Effector memory CD4-positive, alpha-beta T cell (primary cell): Measurements from ENCODE around the gene GPS1.

Experiments
- DNase-seq, 3 donors: peaks; one replicate each; pipeline ENCODE4 v3.0.0-alpha.2; 2020
- H3K27ac ChIP-seq: 2 replicates; pipeline ENCODE4 v1.7.0; 2013; ENCODE audit warnings: mild to moderate bottlenecking, low read length, moderate library complexity; ENCODE audit not compliant: insufficient read depth, poor library complexity, severe bottlenecking
- H3K27me3 ChIP-seq: replicated peaks from 2 replicates; pipeline ENCODE4 v1.7.0; 2013; ENCODE audit warnings: mild to moderate bottlenecking, low read length; ENCODE audit not compliant: insufficient read depth, control insufficient read depth, poor library complexity, severe bottlenecking
- H3K36me3 ChIP-seq: 2 replicates; pipeline ENCODE4 v1.7.0; 2013; ENCODE audit warnings: mild to moderate bottlenecking, low read length, moderate library complexity; ENCODE audit not compliant: control insufficient read depth, insufficient read depth
- H3K4me1 ChIP-seq: 2 replicates; pipeline ENCODE4 v1.7.0; 2013; ENCODE audit warnings: low read length, mild to moderate bottlenecking; ENCODE audit not compliant: control insufficient read depth, insufficient read depth, poor library complexity, severe bottlenecking
- H3K4me3 ChIP-seq: 2 replicates; pipeline ENCODE4 v1.7.0; 2013; ENCODE audit warnings: low read length, low read depth, mild to moderate bottlenecking; ENCODE audit not compliant: insufficient read depth, poor library complexity, severe bottlenecking
- H3K9me3 ChIP-seq: 2 replicates; pipeline ENCODE4 v1.7.0; 2013; ENCODE audit warnings: mild to moderate bottlenecking, low read length, moderate library complexity; ENCODE audit not compliant: control insufficient read depth

GPS1 gene

GRCh38 chr17:82080048-82080788 lies 28.5 kb downstream of the GPS1 start:
- no peak overlapping the region for H3K27ac ChIP-seq
- H3K36me3 ChIP-seq = peaks cover 61% of the 10 kb centered on the region
- H3K4me1 ChIP-seq = no peaks in the 10 kb centered on the region
- no peaks in the 10 kb centered on the region for H3K9me3 ChIP-seq
- no peaks in the 10 kb centered on the region for H3K27me3 ChIP-seq
- H3K4me3 ChIP-seq = no peak overlapping the region
- no peak for DNase-seq

- H3K4me3 ChIP-seq = no peak overlapping the region
- no peaks in the 10 kb centered on the region for H3K27me3 ChIP-seq
- peaks cover 68% of the 10 kb centered on the region for H3K36me3 ChIP-seq
- DNase-seq = no peak
- no peaks in the 10 kb centered on the region for H3K9me3 ChIP-seq
- no peaks in the 10 kb centered on the region for H3K4me1 ChIP-seq
- no peak overlapping the region for H3K27ac ChIP-seq
Observed at GRCh38 chr17:82080789-82081464, 29.2 kb downstream of the GPS1 start.

DNA sequence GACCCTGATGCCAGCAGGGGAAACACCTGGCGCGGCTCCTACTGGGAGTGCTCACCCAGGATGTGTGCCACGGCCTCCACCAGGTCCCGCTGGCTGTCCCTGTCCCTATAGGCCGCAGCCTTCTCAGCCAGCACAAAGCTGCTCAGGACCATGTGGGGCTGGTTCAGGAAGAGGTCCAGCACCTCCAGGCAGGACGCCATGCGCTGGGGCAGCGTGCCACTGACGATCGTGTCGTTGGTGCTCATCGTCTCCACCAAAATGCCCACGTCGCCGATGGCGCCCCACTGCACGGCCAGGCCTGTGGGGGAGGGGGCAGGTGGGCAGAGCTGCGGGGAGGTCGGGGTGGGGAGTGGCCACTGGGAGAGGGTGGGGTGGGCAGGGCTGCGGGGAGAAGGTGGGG lies 29.8 kb downstream of the GPS1 start:
- H3K27me3 ChIP-seq = no peaks in the 10 kb centered on the region
- H3K36me3 ChIP-seq = peaks cover 74% of the 10 kb centered on the region
- H3K27ac ChIP-seq = no peak overlapping the region
- no peak overlapping the region for H3K4me3 ChIP-seq
- DNase-seq = no peak
- no peaks in the 10 kb centered on the region for H3K9me3 ChIP-seq
- H3K4me1 ChIP-seq = no peaks in the 10 kb centered on the region

DNA sequence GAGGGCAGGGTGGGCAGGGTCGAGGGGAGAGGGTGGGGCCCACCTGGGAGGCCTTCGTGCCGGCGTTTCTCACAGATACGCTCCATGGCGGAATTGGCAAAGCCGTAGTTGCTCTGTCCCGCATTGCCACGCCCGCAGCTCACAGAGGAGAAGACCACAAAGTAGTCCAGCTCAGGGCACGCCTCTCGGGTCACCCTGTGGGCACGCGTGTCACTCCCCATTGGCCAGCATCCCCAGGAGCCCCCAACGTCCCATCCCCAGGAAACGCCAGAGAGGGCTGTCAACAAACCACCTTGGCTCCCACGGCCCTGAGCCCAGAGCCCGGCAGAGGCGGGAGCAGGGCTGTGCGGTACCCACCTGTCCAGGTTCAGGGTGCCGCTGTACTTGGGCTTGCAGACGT lies 30.3 kb downstream of the GPS1 start:
- Histone ChIP-seq H3K4me1 (no peaks in the 10 kb centered on the region), H3K27me3 (no peaks in the 10 kb centered on the region), H3K27ac (no peak overlapping the region), H3K4me3 (no peak overlapping the region), H3K36me3 (peaks cover 79% of the 10 kb centered on the region), H3K9me3 (no peaks in the 10 kb centered on the region)
- no peak for DNase-seq

DNA sequence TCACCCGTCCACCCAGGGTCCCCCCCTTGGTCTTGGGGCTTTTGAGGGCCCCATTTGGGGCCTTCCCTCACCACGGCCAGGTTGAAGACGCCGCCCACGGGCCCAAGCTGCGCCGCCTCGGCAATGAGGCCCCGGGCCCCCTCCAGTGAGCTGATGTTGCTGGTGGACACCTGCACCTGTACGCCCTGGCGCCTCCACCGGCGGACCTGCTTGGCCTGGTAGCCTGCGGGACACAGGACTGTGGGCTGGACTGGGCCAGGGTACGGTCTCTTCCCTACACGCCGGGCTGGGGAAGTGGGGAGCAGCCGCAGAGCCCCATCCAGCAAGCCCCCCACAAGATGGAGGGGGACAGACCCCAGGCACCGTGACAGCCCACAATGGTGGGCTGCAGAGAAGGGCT lies 30.8 kb downstream of the GPS1 start:
- no peaks in the 10 kb centered on the region for H3K27me3 ChIP-seq
- H3K9me3 ChIP-seq = no peaks in the 10 kb centered on the region
- H3K27ac ChIP-seq = no peak overlapping the region
- DNase-seq = no peak
- H3K36me3 ChIP-seq = peaks cover 83% of the 10 kb centered on the region
- H3K4me3 ChIP-seq = no peak overlapping the region
- H3K4me1 ChIP-seq = no peaks in the 10 kb centered on the region

DNA sequence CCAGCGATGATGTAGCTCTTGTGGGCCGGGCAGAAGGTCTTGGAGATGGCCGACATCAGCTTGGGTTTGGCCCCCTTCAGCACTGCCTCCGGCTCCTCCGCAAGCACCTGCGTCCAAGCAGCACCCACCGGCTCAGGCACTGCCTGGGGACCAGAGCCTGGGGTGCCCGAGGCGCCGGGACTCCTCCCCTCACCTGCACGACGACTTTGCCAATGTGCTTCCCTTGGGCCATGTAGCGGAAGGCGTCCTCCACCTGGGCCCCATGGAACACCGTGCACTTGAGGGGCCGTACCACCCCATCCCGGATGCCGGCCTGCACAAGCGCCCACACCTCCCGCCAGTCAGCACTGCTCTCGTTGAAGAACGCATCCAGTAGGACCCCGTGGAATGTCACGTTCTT lies 31.3 kb downstream of the GPS1 start:
- H3K4me1 ChIP-seq = no peaks in the 10 kb centered on the region
- H3K36me3 ChIP-seq = peaks cover 89% of the 10 kb centered on the region
- H3K4me3 ChIP-seq = no peak overlapping the region

GRCh38 chr17:82083533-82084359 lies 32.0 kb downstream of the GPS1 start:
- peaks cover 96% of the 10 kb centered on the region for H3K36me3 ChIP-seq
- H3K27ac ChIP-seq = no peak overlapping the region
- DNase-seq = no peak
- no peaks in the 10 kb centered on the region for H3K27me3 ChIP-seq
- H3K9me3 ChIP-seq = no peaks in the 10 kb centered on the region
- H3K4me1 ChIP-seq = no peaks in the 10 kb centered on the region
- no peak overlapping the region for H3K4me3 ChIP-seq

More for the DNA sequence above, 31.3 kb downstream of the GPS1 start:
- Histone ChIP-seq H3K9me3 (no peaks in the 10 kb centered on the region), H3K27ac (no peak overlapping the region), H3K27me3 (no peaks in the 10 kb centered on the region)
- no peak for DNase-seq

DNA sequence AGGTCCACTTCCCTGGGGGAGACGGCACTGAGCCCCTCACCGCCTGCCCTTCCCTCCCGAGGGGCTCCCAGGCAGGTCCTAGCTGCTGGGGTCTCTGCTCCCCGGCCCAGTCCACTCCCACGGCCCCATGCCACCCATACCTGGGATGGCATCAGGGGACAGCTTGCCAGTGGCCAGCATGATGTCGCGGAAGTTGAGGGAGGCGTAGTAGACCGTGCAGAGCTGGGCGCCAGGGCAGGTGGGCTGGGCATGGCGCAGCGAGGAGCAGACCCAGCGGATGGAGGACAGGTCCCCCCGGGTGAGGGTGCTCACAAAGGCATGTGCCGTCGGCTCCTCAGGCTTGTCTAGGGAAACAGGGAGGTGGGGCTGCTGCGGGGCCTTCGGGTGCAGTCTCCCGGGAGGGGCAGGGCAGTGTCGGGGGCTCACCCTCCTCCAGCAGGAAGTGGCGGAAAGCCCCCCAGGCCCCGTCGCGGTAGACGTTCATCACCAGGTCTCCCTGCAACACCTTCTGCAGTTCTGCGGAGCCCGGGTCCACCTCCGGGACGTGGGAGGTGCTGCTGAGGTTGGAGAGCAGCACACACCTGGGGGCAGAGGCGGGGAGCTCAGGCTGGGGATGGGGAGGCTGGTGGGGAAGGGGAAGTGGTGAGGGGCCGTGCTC lies 32.8 kb downstream of the GPS1 start:
- Histone ChIP-seq H3K27me3 (no peaks in the 10 kb centered on the region), H3K4me1 (no peaks in the 10 kb centered on the region), H3K27ac (no peak overlapping the region), H3K36me3 (peaks cover 100% of the 10 kb centered on the region), H3K4me3 (no peak overlapping the region), H3K9me3 (no peaks in the 10 kb centered on the region)
- DNase-seq = no peak

- no peaks in the 10 kb centered on the region for H3K27me3 ChIP-seq
- H3K36me3 ChIP-seq = peaks cover 100% of the 10 kb centered on the region
- no peaks in the 10 kb centered on the region for H3K9me3 ChIP-seq
- no peak overlapping the region for H3K4me3 ChIP-seq
- no peak for DNase-seq
- no peaks in the 10 kb centered on the region for H3K4me1 ChIP-seq
- H3K27ac ChIP-seq = no peak overlapping the region
Observed at GRCh38 chr17:82085031-82085861, 33.5 kb downstream of the GPS1 start.
